ENCODE measurements around the gene ZNF346.

ZNF346 gene

GRCh38 chr5:177010153-177010552, 12.3 kb upstream of the ZNF346 start:
- Histone ChIP-seq H3K27ac (ENCODE audit: extremely low read depth, low read depth, low read length) (no peak overlapping the region), H3K9me3 (ENCODE audit: control insufficient read depth, insufficient read depth, low read depth, low read length) (no peaks in the 10 kb centered on the region), H3K4me1 (ENCODE audit: control insufficient read depth, insufficient read depth, low read length) (peaks cover 4% of the 10 kb centered on the region; the same call in 1 of the 2 replicates), H3K4me3 (ENCODE audit: low read depth, low read length) (no peak overlapping the region), H3K36me3 (ENCODE audit: control insufficient read depth in 2 of 2, insufficient read depth in 1 of 2, low read length in 2 of 2) (no peaks in the 10 kb centered on the region)
- POLR2A ChIA-PET, result interaction anchor here (0.6 kb wide), 1 partner anchor 447 kb away, joined by 3 read pairs; no protein-coding TSS in a partner anchor
- TF ChIP-seq SETDB1 (IDR thresholded peaks at IDR 0.05; ENCODE audit: insufficient read length, low read length), result no peak
- TF ChIP-seq ZNF169 (tag by site-specific recombination; IDR thresholded peaks at IDR 0.05), result no peak
- TF ChIP-seq ELK4 (IDR thresholded peaks at IDR 0.05; ENCODE audit: borderline replicate concordance, low read depth, low read length), result no peak
- no peak for TF ChIP-seq ZNF112 (tag by site-specific recombination; IDR thresholded peaks at IDR 0.05)
- no peak for TF ChIP-seq ZBTB8A (tag by site-specific recombination; IDR thresholded peaks at IDR 0.05)
- TF ChIP-seq ZNF473 (tag by site-specific recombination; IDR thresholded peaks at IDR 0.05), result no peak
- CTCF ChIA-PET, result interaction anchor here (1.5 kb wide), 1 partner anchor 61 kb away, joined by 5 read pairs; no protein-coding TSS in a partner anchor

GRCh38 chr5:177015156-177015555, 7.3 kb upstream of the ZNF346 start:
- peaks cover 4% of the 10 kb centered on the region; the same call in 1 of the 2 replicates for H3K4me1 ChIP-seq (ENCODE audit: control insufficient read depth, insufficient read depth, low read length)
- no peaks in the 10 kb centered on the region for H3K36me3 ChIP-seq (ENCODE audit: control insufficient read depth in 2 of 2, insufficient read depth in 1 of 2, low read length in 2 of 2)
- TF ChIP-seq KLF7 (tag by site-specific recombination; IDR thresholded peaks at IDR 0.05; ENCODE audit: borderline replicate concordance) (no peak), MZF1 (tag by site-specific recombination; IDR thresholded peaks at IDR 0.05; ENCODE audit: borderline replicate concordance) (no peak), ZNF645 (tag by site-specific recombination; IDR thresholded peaks at IDR 0.05) (no peak), ZNF692 (tag by site-specific recombination; IDR thresholded peaks at IDR 0.05) (no peak), PBX3 (CRISPR knock-in tag; IDR thresholded peaks at IDR 0.05) (no peak), ZSCAN16 (tag by site-specific recombination; IDR thresholded peaks at IDR 0.05) (no peak), GLI2 (tag by site-specific recombination; IDR thresholded peaks at IDR 0.05; ENCODE audit: borderline replicate concordance, low read depth) (no peak), ZSCAN23 (tag by site-specific recombination; IDR thresholded peaks at IDR 0.05) (no peak), ZBTB49 (tag by site-specific recombination; IDR thresholded peaks at IDR 0.05; ENCODE audit: low read depth) (no peak), ZSCAN30 (tag by site-specific recombination; IDR thresholded peaks at IDR 0.05) (no peak), ZNF580 (tag by site-specific recombination; IDR thresholded peaks at IDR 0.05) (no peak), ZNF174 (tag by site-specific recombination; IDR thresholded peaks at IDR 0.05) (no peak), ZNF488 (tag by site-specific recombination; IDR thresholded peaks at IDR 0.05) (no peak), ZFP41 (tag by site-specific recombination; IDR thresholded peaks at IDR 0.05; ENCODE audit: borderline replicate concordance) (no peak)
- ChIA-PET CTCF (no interaction called here), POLR2A (interaction anchor here (0.6 kb wide), 1 partner anchor 20 kb away, joined by 8 read pairs; no protein-coding TSS in a partner anchor)
- no peaks in the 10 kb centered on the region for H3K9me3 ChIP-seq (ENCODE audit: control insufficient read depth, insufficient read depth, low read depth, low read length)
- no peak overlapping the region for H3K27ac ChIP-seq (ENCODE audit: extremely low read depth, low read depth, low read length)
- no peak overlapping the region for H3K4me3 ChIP-seq (ENCODE audit: low read depth, low read length)

Data from HEK293 (cell line).